Keratinocyte (primary cell): ENCODE results near the gene MAD2L1. TPM values are rescaled to one million over a fixed set of nuclear protein-coding genes. Genes with fewer than 3 reads are reported as not detected.

Source experiments
- DNase-seq: peaks from one replicate; pipeline ENCODE4 v3.0.0-alpha.2; 2011; ENCODE audit warnings: low read depth, missing footprints, low spot score
- FAIRE-seq: peaks from 2 replicates; lab custom pipeline; 2011; peaks lifted over from hg19 to GRCh38; lab: Jason Lieb, UNC
- H2AFZ ChIP-seq: 2 replicates; pipeline ENCODE4 v1.6.0; 2012; ENCODE audit warnings: low read length, control low read depth, inconsistent platforms; ENCODE audit not compliant: control insufficient read depth
- H3K27ac ChIP-seq: 2 replicates; pipeline ENCODE4 v1.5.1; 2011; ENCODE audit warnings: low read length; ENCODE audit not compliant: control insufficient read depth, insufficient read depth
- H3K27me3 ChIP-seq: 3 replicates; pipeline ENCODE4 v1.6.0; 2011; ENCODE audit warnings: low read length; ENCODE audit not compliant: control insufficient read depth, insufficient read depth; ENCODE audit errors: extremely low read depth
- H3K36me3 ChIP-seq, 2 experiments: 2 replicates in 1 of 2; 3 replicates in 1 of 2; pipeline ENCODE4 v1.5.1; 2011; ENCODE audit warnings: low read length in 2 of 2, mild to moderate bottlenecking in 1 of 2; ENCODE audit not compliant: control insufficient read depth in 2 of 2, insufficient read depth in 2 of 2; ENCODE audit errors: extremely low read depth in 1 of 2
- H3K4me1 ChIP-seq: 3 replicates; pipeline ENCODE4 v1.5.1; 2011; ENCODE audit warnings: low read length; ENCODE audit not compliant: control insufficient read depth, insufficient read depth; ENCODE audit errors: extremely low read depth
- H3K4me2 ChIP-seq: 3 replicates; pipeline ENCODE4 v1.6.0; 2011; ENCODE audit warnings: low read depth, low read length; ENCODE audit not compliant: control insufficient read depth, insufficient read depth; ENCODE audit errors: extremely low read depth
- H3K4me3 ChIP-seq, 3 experiments: fragments of 200-600 bp in 1 of 3; sonication (generic) in 1 of 3; 2 replicates in 2 of 3; 3 replicates in 1 of 3; pipeline ENCODE4 v1.5.1; 2011 to 2016; ENCODE audit warnings: low read length in 3 of 3, mild to moderate bottlenecking in 3 of 3, control low read depth in 2 of 3, inconsistent platforms in 1 of 3, low read depth in 1 of 3, mixed read lengths in 1 of 3, mixed run types in 1 of 3, moderate library complexity in 1 of 3; ENCODE audit not compliant: control insufficient read depth in 2 of 3, insufficient read depth in 2 of 3; ENCODE audit errors: extremely low read depth in 1 of 3
- H3K79me2 ChIP-seq: 2 replicates; pipeline ENCODE4 v1.6.0; 2012; ENCODE audit warnings: low read length; ENCODE audit not compliant: control insufficient read depth, insufficient read depth
- H3K9ac ChIP-seq: 3 replicates; pipeline ENCODE4 v1.6.0; 2011; ENCODE audit warnings: low read length; ENCODE audit not compliant: control insufficient read depth, insufficient read depth; ENCODE audit errors: extremely low read depth
- H3K9me1 ChIP-seq: 3 replicates; pipeline ENCODE4 v1.6.0; 2011; ENCODE audit warnings: low read length; ENCODE audit not compliant: control insufficient read depth, insufficient read depth; ENCODE audit errors: extremely low read depth
- H3K9me3 ChIP-seq: 2 replicates; pipeline ENCODE4 v1.5.1; 2012; ENCODE audit warnings: low read depth, low read length; ENCODE audit not compliant: control insufficient read depth
- H4K20me1 ChIP-seq: 3 replicates; pipeline ENCODE4 v1.6.0; 2011; ENCODE audit warnings: low read length; ENCODE audit not compliant: control insufficient read depth, insufficient read depth; ENCODE audit errors: extremely low read depth
- CTCF ChIP-seq, 3 experiments: IDR thresholded peaks in 1 of 3; conservative IDR thresholded peaks in 1 of 3; optimal IDR thresholded peaks in 1 of 3; 2 replicates in 2 of 3; 3 replicates in 1 of 3; pipeline versions ENCODE3 to v1.5.1; 2011; ENCODE audit warnings: low read length in 3 of 3, mild to moderate bottlenecking in 3 of 3, moderate library complexity in 2 of 3, control low read depth in 1 of 3, inconsistent platforms in 1 of 3; ENCODE audit not compliant: insufficient read depth in 2 of 3; ENCODE audit errors: extremely low read depth in 1 of 3
- EZH2 ChIP-seq: IDR thresholded peaks from one replicate; pipeline ENCODE4 v1.6.1; 2012; ENCODE audit warnings: inconsistent platforms, mild to moderate bottlenecking, low read length, moderate library complexity
- dilution Hi-C: fragments of 300-500 bp; cut with MboI; formaldehyde crosslinking; loops from one replicate; pipeline ENCODE4 v1.7.0; 2020; ENCODE audit warnings: low sequenced_read_pairs; ENCODE audit not compliant: extremely low pct_ligation_motif_present
- polyA plus RNA-seq, 5 experiments: library from polyadenylated mRNA; depleted of rRNA in 3 of 5; stranded (reverse) in 3 of 5; stranded (forward) in 1 of 5; unstranded in 1 of 5; fragments of >200 nt; gene quantifications; 1 replicate in 1 of 5; 2 replicates in 3 of 5; 3 replicates in 1 of 5; pipeline versions ENCODE4 v1.2.1 to v1.2.3, GENCODE V29; 2011 to 2012; ENCODE audit warnings: missing spikeins in 2 of 5, low read depth in 1 of 5, low replicate concordance in 1 of 5

MAD2L1 gene
- polyA plus RNA-seq, 1 donor (not counting 4 experiments of a cell fraction or from before 2014, with no cell fraction given), result 37.9 TPM

- Histone ChIP-seq H3K9ac (no peak overlapping the region), H3K4me1 (peaks cover 3% of the 10 kb centered on the region), H3K36me3 (no peaks in the 10 kb centered on the region), H3K9me1 (no peaks in the 10 kb centered on the region), H3K4me2 (peak overlapping the region; percentile 39), H3K27ac (no peak overlapping the region), H3K27me3 (no peaks in the 10 kb centered on the region), H3K79me2 (no peaks in the 10 kb centered on the region), H4K20me1 (no peaks in the 10 kb centered on the region), H3K9me3 (no peaks in the 10 kb centered on the region), H2AFZ (peak overlapping the region; percentile 90), H3K4me3 (no peak overlapping the region)
- dilution Hi-C loops, result no loop called here
- no peak for TF ChIP-seq EZH2
- peak; percentile 78 to 91 (median 81) for TF ChIP-seq CTCF (optimal IDR thresholded peaks at IDR 0.05 in 1 of 3, IDR thresholded peaks at IDR 0.05 in 1 of 3, conservative IDR thresholded peaks at IDR 0.05 in 1 of 3; ENCODE audit: extremely low read depth in 1 of 3, insufficient read depth in 2 of 3, low read length in 3 of 3)
- no peak for DNase-seq
- peak; percentile 86 for FAIRE-seq
These were observed 16.7 kb downstream of the MAD2L1 start for GRCh38 chr4:120049732-120050494.

GRCh38 chr4:120043828-120044227, 22.8 kb downstream of the MAD2L1 start:
- no peak overlapping the region for H3K27ac ChIP-seq

More at GRCh38 chr4:120043828-120044227, 22.8 kb downstream of the MAD2L1 start:
- H3K36me3 ChIP-seq, result no peaks in the 10 kb centered on the region
- H3K9me3 ChIP-seq, result no peaks in the 10 kb centered on the region
- no peak for DNase-seq
- H2AFZ ChIP-seq, result no peak overlapping the region
- H3K4me2 ChIP-seq, result no peak overlapping the region
- no peaks in the 10 kb centered on the region for H4K20me1 ChIP-seq
- no peak overlapping the region for H3K4me3 ChIP-seq
- H3K79me2 ChIP-seq, result no peaks in the 10 kb centered on the region
- no peak for FAIRE-seq
- no peaks in the 10 kb centered on the region for H3K4me1 ChIP-seq
- no peak for TF ChIP-seq EZH2
- TF ChIP-seq CTCF (optimal IDR thresholded peaks at IDR 0.05 in 1 of 3, IDR thresholded peaks at IDR 0.05 in 1 of 3, conservative IDR thresholded peaks at IDR 0.05 in 1 of 3; ENCODE audit: extremely low read depth in 1 of 3, insufficient read depth in 2 of 3, low read length in 3 of 3), result no peak
- no peak overlapping the region for H3K9ac ChIP-seq
- dilution Hi-C loops, result no loop called here
- H3K9me1 ChIP-seq, result no peaks in the 10 kb centered on the region
- H3K27me3 ChIP-seq, result no peaks in the 10 kb centered on the region
